Kidney (tissue), 14 donors: ENCODE results near the gene GSTM1. TPM values are rescaled to one million over a fixed set of nuclear protein-coding genes. Genes with fewer than 3 reads are reported as not detected.

Experiments used
- DNase-seq, 5 donors: peaks; one replicate each; pipeline ENCODE4 v3.0.0-alpha.2; 2013 to 2020
- FAIRE-seq: peaks from 2 replicates; lab custom pipeline; 2012; peaks lifted over from hg19 to GRCh38; lab: Jason Lieb, UNC
- H3K27ac ChIP-seq, 2 donors: one replicate each; pipeline ENCODE4 v1.7.0; 2013; ENCODE audit warnings: low read depth in 2 of 2, low read length in 2 of 2, inconsistent platforms in 1 of 2
- H3K27me3 ChIP-seq: one replicate; pipeline ENCODE4 v1.7.1; 2013; ENCODE audit warnings: low read length, inconsistent platforms; ENCODE audit not compliant: control insufficient read depth, insufficient read depth
- H3K36me3 ChIP-seq, 3 donors: one replicate each; pipeline versions ENCODE4 v1.7.0 to v1.7.1; 2013; ENCODE audit warnings: low read length in 3 of 3, control low read depth in 1 of 3, inconsistent platforms in 1 of 3; ENCODE audit not compliant: insufficient read depth in 3 of 3, control insufficient read depth in 2 of 3
- H3K4me1 ChIP-seq, 3 donors: one replicate each; pipeline versions ENCODE4 v1.7.0 to v1.7.1; 2013; ENCODE audit warnings: low read length in 3 of 3, inconsistent platforms in 1 of 3, low read depth in 1 of 3; ENCODE audit not compliant: control insufficient read depth in 2 of 3, insufficient read depth in 2 of 3
- H3K4me3 ChIP-seq, 3 donors: one replicate each; pipeline versions ENCODE4 v1.7.0 to v1.8.1; 2013; ENCODE audit warnings: low read length in 3 of 3, control low read depth in 1 of 3, inconsistent platforms in 1 of 3
- H3K9ac ChIP-seq, 3 donors: one replicate each; pipeline versions ENCODE4 v1.7.0 to v1.7.1; 2013; ENCODE audit warnings: low read length in 3 of 3, control low read depth in 1 of 3, inconsistent platforms in 1 of 3
- H3K9me3 ChIP-seq, 3 donors: one replicate each; pipeline versions ENCODE4 v1.7.0 to v1.7.1; 2013; ENCODE audit warnings: low read length in 3 of 3, control low read depth in 1 of 3, inconsistent platforms in 1 of 3; ENCODE audit not compliant: control insufficient read depth in 2 of 3, insufficient read depth in 1 of 3
- intact Hi-C: fragments of 100-400 bp; cut with DNase I; formaldehyde crosslinking; loops from one replicate; pipeline ENCODE4 v1.11.1; 2022
- polyA plus RNA-seq: library from polyadenylated mRNA; stranded (reverse); fragments of 350-450 nt; fragmentation: Illumina TruSeq; extraction: RNeasy Lipid Tissue Mini Kit (QIAGEN cat#74804); gene quantifications from one replicate; pipeline ENCODE4 v1.2.3, GENCODE V29; 2014; ENCODE audit warnings: low read depth, low replicate concordance; ENCODE audit not compliant: insufficient read depth
- total RNA-seq: library from RNA; stranded (reverse); fragmentation: NEBNext Ultra II Directional; extraction: Animal tissue kit (Norgen Biotek cat#: 25700); gene quantifications from one replicate; pipeline ENCODE4 v1.2.1, GENCODE V29; 2021
- TF ChIP-seq, protein P1 (sequence below): IDR thresholded peaks from 3 replicates; pipeline ENCODE4 v1.5.1; 2012; ENCODE audit warnings: mild to moderate bottlenecking, moderate library complexity, borderline replicate concordance; ENCODE audit not compliant: insufficient read depth; ENCODE audit errors: extremely low read depth
- donor health status: control.
- donor health status: control.
- donor health status: control.
- donor health status: control.
- donor health status: control.
- donor health status: DM: yes; HTN: yes; CAD: no.
- donor health status: Normal renal cell carcinoma (clear cell type).

The GSTM1 gene
- total and polyA plus RNA-seq, 2 donors from 2014 or later, result 61.2 TPM; not detected in 1

DNA sequence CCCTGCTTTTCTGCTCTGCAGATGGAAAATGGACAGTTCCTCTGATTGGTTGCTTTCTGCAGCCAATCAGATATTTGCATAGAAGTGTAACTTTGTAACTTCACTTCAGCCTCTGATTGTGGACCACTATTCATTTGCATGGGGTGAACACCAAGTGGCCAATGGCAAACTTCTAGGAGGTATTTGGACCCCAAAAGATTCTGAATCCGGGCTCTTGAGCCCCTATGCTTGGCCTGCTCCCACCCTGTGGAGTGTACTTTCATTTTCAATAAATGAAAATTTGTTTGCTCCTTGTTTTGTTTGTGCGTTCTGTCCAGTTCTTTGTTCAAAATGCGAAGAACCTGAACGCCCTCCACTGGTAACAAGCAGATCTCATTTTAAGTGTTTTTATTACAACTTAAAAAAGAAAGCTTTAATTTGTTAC, 38.1 kb upstream of the GSTM1 start:
- H3K9me3 ChIP-seq, result no peaks in the 10 kb centered on the region
- no peaks in the 10 kb centered on the region for H3K36me3 ChIP-seq
- H3K4me3 ChIP-seq, result peak overlapping the region in 2 of 3 donors; percentile 2 to 50
- no peaks in the 10 kb centered on the region for H3K27me3 ChIP-seq
- H3K27ac ChIP-seq, result no peak overlapping the region
- DNase-seq, result peak in 2 of 5 donors; percentile 30 to 77
- peaks cover 0 to 2% (median under 1%) of the 10 kb centered on the region in 3 donors for H3K4me1 ChIP-seq
- FAIRE-seq, result peak; percentile 42
- peak overlapping the region in 1 of 3 donors; percentile 4 for H3K9ac ChIP-seq
- TF ChIP-seq, protein P1, sequence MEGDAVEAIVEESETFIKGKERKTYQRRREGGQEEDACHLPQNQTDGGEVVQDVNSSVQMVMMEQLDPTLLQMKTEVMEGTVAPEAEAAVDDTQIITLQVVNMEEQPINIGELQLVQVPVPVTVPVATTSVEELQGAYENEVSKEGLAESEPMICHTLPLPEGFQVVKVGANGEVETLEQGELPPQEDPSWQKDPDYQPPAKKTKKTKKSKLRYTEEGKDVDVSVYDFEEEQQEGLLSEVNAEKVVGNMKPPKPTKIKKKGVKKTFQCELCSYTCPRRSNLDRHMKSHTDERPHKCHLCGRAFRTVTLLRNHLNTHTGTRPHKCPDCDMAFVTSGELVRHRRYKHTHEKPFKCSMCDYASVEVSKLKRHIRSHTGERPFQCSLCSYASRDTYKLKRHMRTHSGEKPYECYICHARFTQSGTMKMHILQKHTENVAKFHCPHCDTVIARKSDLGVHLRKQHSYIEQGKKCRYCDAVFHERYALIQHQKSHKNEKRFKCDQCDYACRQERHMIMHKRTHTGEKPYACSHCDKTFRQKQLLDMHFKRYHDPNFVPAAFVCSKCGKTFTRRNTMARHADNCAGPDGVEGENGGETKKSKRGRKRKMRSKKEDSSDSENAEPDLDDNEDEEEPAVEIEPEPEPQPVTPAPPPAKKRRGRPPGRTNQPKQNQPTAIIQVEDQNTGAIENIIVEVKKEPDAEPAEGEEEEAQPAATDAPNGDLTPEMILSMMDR, result peak; percentile 31
- intact Hi-C loops, result no loop called here

DNA sequence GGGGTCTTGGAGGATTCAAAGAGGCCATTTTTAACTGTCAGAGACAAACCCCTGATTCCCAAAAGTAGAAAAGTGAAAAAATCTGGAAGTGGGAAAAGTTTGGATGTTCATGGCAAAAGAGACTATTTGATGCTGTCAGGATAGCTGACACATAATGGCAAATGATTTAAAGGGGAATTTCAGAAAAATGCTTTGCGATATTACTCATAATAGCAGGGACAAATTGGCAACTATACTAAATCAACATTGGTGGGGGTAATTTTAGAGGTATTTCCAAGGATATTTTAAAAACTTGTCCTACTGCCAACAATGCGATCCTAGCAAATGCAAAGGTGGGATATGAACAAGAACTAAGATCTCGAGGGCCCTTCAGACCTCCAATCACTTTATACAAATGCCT, 37.0 kb upstream of the GSTM1 start:
- no peak for DNase-seq
- Histone ChIP-seq H3K4me3 (no peak overlapping the region), H3K9ac (no peak overlapping the region), H3K27me3 (no peaks in the 10 kb centered on the region), H3K27ac (no peak overlapping the region), H3K9me3 (no peaks in the 10 kb centered on the region), H3K4me1 (peaks cover 0 to 8% (median 4%) of the 10 kb centered on the region in 3 donors), H3K36me3 (no peaks in the 10 kb centered on the region)
- TF ChIP-seq, protein P1, result no peak
- no peak for FAIRE-seq
- intact Hi-C loops, result no loop called here

DNA sequence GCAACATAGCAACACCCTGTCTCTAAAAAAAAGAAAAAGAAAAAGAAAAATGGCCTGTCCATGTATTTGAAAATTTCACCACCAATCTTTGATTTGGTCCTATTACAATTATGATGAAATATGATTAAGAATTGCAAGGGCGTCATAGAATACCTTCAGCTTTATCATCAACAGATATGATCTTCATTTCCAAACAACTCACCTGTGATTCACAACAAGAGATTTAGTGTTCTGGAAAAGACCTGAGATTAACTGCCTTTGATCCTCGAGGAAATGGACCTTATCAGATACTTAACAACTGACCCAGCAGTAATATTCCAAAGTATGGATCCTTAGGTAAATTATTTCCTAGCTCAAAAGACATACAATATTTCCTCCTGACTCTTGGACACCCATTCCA, 35.2 kb upstream of the GSTM1 start:
- H3K9me3 ChIP-seq, result no peaks in the 10 kb centered on the region
- no peak overlapping the region for H3K27ac ChIP-seq
- peaks cover 0 to 11% (median 4%) of the 10 kb centered on the region in 3 donors for H3K4me1 ChIP-seq
- intact Hi-C loops, result no loop called here
- TF ChIP-seq, protein P1, result no peak
- no peaks in the 10 kb centered on the region for H3K36me3 ChIP-seq
- FAIRE-seq (no peak), DNase-seq (no peak)
- H3K4me3 ChIP-seq, result no peak overlapping the region
- no peaks in the 10 kb centered on the region for H3K27me3 ChIP-seq
- no peak overlapping the region for H3K9ac ChIP-seq

DNA sequence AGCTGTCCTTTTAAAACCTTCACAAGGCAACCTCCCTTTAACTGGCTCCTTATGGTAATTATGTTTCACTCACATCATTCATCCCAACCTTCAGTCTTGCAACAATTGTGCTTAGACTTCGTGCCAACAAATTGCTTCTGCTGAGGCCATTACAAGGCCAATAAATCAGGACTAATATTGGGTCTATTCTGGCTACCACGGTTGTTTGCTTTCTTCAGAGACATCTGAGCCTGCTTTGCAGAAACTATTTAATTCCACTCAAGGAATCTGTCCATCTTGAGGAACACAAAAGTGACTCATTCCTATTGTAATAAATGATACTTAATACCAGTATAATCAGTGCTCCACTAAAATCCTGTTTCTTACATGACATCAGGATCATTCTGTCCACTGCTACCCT, 34.3 kb upstream of the GSTM1 start:
- peaks cover 0 to 17% (median 4%) of the 10 kb centered on the region in 3 donors for H3K4me1 ChIP-seq
- DNase-seq, result no peak
- H3K9me3 ChIP-seq, result no peaks in the 10 kb centered on the region
- H3K27ac ChIP-seq, result no peak overlapping the region
- peak overlapping the region in 1 of 3 donors; percentile 10 for H3K9ac ChIP-seq
- H3K36me3 ChIP-seq, result peaks cover 0 to 5% (median 3%) of the 10 kb centered on the region in 3 donors
- FAIRE-seq, result no peak
- TF ChIP-seq, protein P1, result no peak
- no peak overlapping the region for H3K4me3 ChIP-seq
- no peaks in the 10 kb centered on the region for H3K27me3 ChIP-seq
- intact Hi-C loops, result no loop called here
